SU-DHL-6 (cell line): ENCODE results near the gene ZC3HAV1.

Experiments used
- CTCF ChIP-seq: fragments of 200-600 bp; sonication (generic); IDR thresholded peaks from one replicate; pipeline ENCODE4 v1.5.1; 2017; ENCODE audit warnings: antibody characterized with exemption, mild to moderate bottlenecking, low read length, moderate library complexity; ENCODE audit not compliant: insufficient read depth, poor library complexity, severe bottlenecking
- EZH2phosphoT487 ChIP-seq: fragments of 200-600 bp; sonication (generic), shearing (Covaris generic); conservative IDR thresholded peaks from 2 replicates; pipeline ENCODE4 v1.6.1; 2018; ENCODE audit warnings: mild to moderate bottlenecking, antibody characterized with exemption, low read length, moderate library complexity, mixed read lengths

GRCh38 chr7:139089118-139089517 is 20.4 kb downstream of the ZC3HAV1 start:
- TF ChIP-seq CTCF (no peak), EZH2phosphoT487 (no peak)
